ENCODE measurements around the gene DLG2. TPM values are rescaled to one million over a fixed set of nuclear protein-coding genes. Genes with fewer than 3 reads are reported as not detected.
A peak's percentile ranks its signal among the peaks of the same experiment; 100 is the strongest.

The DLG2 gene
- polyA plus RNA-seq, 3 donors = 9.9 to 11.8 (median 10.1) TPM

DNA sequence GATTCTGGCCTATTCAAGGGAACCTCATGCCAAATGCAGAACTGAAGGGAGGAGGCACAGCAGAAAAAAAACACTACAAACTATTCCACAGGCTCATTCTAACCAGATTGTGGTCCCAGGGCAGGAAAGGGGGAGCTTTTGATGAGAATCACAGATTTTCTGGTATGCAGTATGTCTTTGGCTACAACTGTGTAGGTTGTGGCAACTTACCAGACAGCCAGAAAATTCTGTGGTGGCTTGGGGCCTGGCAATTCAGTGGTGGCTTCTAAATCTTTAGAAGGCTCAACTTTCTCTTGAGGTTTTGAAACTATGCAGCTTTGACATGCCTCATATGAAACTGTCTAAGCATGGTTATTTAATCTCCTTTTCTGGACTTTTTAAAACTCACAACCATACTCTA, 1490.2 kb downstream of the DLG2 start:
- DNase-seq (ENCODE audit: extremely low read depth in 1 of 11, low read depth in 9 of 11, low spot score in 4 of 11) = no peak

DNA sequence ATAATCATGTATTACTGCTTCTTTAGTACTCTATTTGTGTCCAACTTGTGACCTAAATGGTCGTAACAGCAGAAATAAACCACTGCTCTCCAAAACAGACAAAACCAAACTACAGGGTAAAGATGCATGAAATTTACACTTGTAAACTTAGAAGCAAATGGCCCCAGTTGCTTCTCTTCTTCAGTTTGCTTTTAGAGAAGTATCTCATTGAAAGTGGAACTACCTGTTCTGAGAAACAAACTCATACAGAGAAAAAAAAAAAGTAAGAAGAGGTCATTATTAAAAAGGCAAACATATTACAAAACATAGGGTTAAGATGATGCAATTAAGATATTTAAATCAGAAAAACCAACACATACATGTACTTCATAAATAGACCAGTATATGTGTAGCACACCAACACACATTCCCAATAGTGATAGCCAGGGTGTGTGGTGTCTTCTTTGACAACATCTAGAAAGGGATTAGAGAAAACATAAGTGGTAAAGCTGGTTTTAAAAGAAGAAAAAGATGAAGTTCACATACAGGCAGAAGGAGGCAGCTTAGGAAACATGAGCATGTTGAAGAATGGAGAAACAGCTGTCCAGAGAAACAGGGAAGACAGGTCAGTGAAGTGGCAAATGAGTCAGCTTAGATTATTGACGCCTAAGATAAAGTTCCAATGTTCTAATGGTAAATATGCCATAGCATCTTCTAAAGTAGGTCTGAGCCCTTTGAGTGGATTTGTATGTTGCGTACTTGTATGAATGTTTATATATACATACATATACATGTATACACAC, 1496.3 kb downstream of the DLG2 start:
- DNase-seq (ENCODE audit: extremely low read depth in 1 of 11, low read depth in 9 of 11, low spot score in 4 of 11) = no peak

DNA sequence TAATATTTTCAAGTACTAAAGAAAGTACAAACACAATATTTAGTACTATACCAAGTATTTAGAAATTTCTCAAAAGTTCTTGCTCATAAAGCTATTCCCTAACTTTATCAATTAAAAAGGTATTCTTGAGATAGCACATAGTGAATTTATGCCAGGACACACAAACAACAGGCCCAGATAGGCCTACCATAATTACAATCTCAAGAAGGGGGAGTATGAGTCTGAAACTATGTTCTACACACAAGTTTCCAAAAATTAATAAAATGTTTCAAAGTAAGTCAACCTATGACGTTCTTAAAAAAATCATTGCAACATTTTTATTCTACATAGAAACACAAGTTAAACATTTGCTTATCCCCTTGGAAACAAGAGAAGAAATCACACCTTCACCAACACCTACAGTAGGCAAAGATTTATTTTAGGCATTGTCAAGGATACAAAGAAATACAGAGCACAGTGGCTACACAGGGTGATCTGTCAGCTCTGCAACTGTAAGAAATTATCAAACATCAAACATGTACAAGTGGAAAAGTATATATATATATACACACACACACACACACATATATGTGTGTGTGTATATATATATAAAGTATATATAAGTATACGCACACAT, 1497.1 kb downstream of the DLG2 start:
- no peak for DNase-seq (ENCODE audit: extremely low read depth in 1 of 11, low read depth in 9 of 11, low spot score in 4 of 11)

DNA sequence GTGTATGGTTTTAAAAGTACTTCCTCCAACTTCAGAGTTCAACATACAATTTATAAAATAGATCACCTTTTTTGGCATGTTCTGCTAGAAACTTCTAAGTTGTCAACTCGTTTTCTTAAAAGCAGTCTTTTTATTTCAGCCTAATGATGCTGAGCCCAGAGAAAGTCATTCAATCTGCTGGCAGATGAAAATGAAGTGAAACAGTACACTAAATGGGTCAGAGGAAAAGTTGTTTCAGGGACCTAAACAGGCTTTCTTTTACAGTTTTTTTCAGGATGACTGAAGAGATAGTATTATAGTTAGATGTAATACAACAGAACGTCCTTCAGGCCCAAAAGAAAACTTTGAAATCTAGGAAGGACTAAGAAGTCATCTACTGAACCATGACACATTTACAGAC, 1498.3 kb downstream of the DLG2 start:
- peak in 1 of 11 donors; percentile 17 for DNase-seq (ENCODE audit: extremely low read depth in 1 of 11, low read depth in 9 of 11, low spot score in 4 of 11)

DNA sequence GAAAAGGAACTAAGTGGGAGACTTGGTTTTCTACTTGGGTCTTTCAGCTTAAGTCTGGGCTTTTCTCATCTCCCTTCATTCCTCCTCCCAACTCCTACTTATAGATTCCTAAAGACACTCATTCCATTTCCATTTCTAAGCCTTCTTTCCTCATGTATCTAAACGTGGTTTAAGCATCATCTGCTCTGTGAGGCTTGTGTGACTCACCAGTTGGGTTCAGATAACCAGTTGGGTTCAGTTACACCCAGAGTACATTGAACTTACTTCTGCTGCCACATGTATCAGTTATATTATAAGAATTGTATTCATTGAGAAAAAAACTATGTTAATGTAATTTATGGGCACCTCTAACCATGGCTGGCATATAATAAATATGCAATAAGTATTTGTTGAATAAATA, 1509.8 kb downstream of the DLG2 start:
- no peak for DNase-seq (ENCODE audit: extremely low read depth in 1 of 11, low read depth in 9 of 11, low spot score in 4 of 11)

DNA sequence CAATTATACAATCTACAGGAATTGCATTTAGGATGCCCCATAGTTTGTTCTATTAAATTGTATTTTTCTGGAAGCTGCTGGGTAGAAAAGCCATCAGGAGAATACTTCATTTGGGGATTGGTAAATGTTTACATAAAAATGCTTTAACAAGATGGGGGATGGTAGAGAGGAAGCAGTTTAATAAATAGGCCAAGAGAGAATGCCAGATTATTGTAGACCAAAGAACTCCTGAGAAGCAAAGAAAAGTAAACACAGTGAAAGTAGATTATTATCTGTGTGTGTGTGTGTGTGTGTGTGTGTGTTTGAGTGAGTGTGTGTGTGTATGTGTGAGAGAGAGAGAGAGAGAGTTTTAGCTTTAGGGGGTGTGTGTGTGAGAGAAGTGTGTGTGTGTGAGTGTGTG, 1520.6 kb downstream of the DLG2 start:
- no peak for DNase-seq (ENCODE audit: extremely low read depth in 1 of 11, low read depth in 9 of 11, low spot score in 4 of 11)

DNA sequence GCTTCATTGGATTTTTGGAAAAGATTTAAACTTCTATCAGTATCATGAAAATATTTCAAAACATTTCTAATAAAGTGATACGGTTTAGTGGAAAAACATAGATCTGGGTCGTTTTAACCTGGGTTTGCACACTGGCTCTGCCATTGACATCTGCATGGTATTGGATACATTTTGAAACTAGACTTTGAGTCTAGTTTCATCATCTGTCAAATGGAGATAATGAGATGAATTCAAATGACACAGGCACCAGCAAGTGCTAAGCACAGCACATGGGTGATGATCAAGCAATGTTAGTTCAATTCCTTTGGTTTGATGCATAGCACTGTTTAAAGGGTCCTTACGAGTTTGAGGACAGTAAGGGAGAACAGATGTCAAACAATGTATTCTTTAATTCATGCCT, 1522.0 kb downstream of the DLG2 start:
- DNase-seq (ENCODE audit: extremely low read depth in 1 of 11, low read depth in 9 of 11, low spot score in 4 of 11) = no peak

DNA sequence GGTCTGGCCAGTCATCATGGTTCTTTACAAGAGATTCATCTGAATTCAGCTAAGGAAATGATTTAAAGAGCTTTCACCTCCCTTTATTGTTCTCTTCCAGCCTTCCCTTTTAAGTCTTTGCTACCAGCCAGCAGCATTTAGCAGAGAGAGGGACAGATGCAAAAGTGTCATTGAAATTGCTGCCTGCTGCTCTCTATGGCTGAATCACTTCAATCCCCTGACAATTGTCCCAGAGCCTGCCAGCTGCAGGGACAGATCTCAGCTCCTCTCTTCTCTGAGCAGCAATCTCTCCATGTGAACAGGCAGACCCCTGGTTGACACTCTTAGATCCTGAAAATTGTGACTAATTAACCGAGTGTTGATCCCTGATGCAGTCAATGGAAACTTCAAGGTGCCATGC, 1524.0 kb downstream of the DLG2 start:
- no peak for DNase-seq (ENCODE audit: extremely low read depth in 1 of 11, low read depth in 9 of 11, low spot score in 4 of 11)

DNA sequence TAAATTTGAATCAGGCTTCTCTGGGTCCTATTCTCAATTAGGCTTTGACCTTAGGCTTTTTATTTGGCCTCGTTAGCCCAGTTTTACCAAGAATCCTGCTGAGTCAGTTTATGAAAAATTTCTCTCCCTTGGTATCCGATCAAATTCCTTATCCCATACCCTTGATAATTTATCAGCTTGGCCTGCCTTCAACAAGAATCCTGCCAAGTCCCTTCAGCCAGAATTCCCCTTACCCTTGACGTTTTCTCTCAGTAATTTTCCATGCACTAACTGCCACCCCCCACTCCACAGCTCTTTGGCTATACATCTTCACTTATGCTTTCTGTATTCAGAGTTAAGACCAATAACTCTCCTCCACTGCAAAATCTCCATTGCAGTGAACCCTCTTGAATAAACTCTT, 1530.0 kb downstream of the DLG2 start:
- DNase-seq (ENCODE audit: extremely low read depth in 1 of 11, low read depth in 9 of 11, low spot score in 4 of 11) = no peak

DNA sequence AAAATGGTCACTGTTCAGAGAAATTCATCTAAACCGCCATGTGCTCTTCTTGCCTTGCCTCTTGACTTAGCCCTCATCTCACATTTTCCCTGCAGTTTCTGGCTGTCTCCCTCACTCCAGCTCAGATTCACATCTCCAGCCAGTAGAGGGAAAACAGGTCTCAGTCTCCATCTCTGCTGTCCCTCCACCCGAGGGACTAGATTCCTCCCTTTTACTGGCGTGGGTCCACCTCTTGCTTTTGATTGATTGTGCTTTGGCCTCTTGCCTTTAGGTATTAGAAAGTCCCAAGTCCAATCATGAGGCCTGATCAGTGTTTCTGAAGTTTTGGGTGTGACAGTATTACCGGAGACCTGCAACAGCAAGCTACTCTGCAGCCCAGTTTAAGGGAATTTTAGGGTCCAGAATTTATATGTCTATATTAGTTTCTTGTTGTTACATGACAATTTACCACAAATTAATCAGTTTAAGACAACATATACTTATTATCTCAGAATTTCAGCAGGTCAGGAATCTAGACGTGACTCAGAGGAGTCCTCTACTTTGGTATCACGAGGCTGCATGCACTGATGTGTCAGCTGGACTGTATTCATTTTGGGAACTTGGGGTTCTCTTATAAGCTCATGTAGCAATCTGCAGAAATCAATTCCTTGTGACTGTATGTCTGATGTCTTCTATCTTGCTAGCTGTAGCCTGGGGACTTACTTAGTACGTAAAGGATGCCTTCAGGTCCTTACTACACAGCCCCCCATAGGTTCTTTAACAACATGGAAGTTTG, 1535.7 kb downstream of the DLG2 start:
- no peak for DNase-seq (ENCODE audit: extremely low read depth in 1 of 11, low read depth in 9 of 11, low spot score in 4 of 11)

DNA sequence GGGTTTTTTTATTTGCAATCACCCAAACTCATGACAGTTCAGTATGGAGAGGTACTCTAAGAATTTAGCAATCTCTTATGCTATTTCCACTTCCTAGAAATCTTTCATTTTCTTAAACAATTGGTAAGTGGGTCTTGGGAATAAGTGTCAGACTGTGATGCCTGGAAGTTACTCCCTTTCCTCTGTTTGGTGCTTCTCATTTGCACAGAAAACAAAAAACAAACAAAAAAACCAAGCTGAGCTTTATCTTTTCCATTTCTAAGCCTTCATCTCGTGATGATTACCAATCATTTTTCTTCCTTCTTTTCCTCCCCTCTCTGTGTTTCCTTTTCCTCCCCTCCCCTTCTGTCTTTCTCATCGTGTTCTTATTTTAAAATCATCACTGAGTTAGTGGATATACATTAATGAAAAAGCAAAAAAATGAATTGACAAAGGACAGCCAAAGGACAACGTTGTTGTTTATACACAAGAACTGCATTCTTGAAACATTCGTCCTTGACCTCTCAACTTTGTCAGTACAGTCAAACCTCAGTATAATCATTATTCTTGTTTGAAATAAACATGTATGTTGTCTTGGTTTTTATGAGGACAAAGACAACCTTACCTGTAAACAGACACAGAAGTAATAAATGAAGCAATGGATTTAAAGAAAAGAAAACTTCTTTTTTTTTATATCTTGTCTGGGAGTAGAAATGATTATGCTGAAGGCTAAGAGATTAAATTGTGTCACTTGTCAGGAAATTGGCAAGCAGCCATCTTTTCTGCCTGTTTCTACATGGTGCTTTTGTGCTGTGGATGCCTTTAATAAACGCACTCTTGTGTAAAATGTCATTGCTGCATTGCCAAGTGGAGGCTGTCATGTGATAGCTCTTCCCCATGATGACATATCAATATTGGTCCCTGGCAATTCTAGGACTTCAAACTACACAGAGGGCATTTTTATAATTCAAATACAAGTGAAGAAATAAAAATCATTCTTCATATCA, 1537.8 kb downstream of the DLG2 start:
- DNase-seq (ENCODE audit: extremely low read depth in 1 of 11, low read depth in 9 of 11, low spot score in 4 of 11) = peak in 1 of 11 donors; percentile 15

DNA sequence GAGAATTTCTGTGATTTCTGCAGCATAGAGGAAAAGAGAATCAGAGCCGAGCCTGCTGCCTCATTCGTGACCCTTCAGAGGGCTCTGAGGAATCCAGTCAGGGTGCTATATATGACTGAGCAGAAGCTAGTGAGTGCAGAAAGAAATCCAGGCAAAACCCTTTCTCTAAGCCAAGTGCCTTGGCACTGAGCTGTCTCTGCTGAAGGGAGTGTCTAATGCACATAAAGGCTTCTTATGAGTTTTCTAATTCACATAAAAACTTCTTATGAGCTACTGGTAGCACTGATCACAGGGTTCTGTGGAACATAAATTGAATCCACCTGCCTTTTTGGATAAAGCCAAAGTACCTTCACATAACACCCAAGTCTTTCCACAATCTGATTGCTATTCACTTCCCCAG, 1555.3 kb downstream of the DLG2 start:
- DNase-seq (ENCODE audit: extremely low read depth in 1 of 11, low read depth in 9 of 11, low spot score in 4 of 11) = no peak

DNA sequence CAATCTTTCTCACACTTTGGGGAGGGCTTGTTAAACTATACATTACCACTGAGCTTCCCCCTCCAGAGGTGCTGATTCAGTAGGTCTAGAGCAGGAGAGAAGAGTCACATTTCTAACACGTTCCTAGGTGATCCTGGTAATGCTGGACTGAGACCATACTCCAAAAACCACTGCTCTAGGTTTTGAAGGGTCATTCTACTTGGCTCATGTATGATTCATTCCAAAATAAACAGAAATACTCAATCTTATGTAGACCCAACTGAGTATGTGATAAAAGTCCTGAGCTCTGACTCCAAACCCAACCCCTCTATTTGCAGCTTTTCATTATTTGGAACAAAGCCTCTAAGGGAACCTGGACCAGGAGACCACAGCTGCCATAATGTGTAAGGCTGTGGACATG, 1558.1 kb downstream of the DLG2 start:
- DNase-seq (ENCODE audit: extremely low read depth in 1 of 11, low read depth in 9 of 11, low spot score in 4 of 11) = no peak

DNA sequence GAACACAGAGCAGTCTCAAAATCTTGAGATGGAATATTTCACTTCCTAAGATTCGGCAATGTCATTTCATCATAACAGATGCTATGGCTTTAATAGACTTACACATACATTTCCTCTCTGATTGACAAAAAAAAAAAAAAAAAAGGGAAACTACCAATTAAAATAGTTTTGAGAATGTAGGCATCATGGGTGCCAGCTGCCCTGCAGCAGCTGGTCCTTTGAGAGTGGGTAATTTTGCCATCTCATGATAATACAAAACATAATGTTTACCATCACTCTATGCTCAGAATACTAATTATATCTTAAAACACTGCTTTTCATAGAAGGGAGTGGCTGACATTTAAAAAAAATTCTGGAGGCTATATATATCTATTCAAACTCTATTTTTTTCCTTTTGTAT, 1565.4 kb downstream of the DLG2 start:
- DNase-seq (ENCODE audit: extremely low read depth in 1 of 11, low read depth in 9 of 11, low spot score in 4 of 11) = no peak

DNA sequence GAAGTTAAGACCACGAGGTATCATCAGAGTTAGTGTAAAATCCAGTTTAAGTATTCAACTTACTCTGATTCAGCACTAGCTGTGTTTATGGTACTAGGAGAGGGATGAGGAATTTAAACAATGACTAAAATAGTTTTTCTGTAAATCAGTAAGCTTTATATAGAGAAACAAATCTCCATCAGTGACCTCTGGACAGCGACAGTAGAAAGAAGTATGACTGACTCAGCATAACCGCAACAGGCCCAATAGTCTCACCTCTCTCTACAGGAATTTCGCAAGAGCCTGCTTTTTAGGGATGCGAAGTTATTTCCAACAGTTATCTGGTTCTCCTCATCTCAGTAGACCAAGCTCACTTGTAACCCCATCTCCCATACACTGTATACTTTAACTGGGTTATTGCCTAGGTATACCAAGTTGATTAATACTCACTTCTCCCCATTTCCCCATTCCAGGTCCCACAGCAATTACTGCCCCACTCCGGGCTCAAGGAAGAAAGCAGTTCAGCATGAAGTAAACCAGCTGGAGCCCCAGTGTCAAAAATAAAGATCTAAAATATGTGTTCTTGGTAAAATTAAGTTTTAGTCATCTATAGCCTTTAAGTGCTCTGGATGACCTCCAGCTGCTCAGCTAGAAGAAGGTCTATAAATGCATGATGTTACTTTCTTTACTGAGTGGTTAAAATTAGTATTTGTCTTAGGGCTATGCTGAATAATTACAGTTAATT, 1570.3 kb downstream of the DLG2 start:
- peak in 4 of 11 donors; percentile 3 to 12 (median 10) for DNase-seq (ENCODE audit: extremely low read depth in 1 of 11, low read depth in 9 of 11, low spot score in 4 of 11)

DNA sequence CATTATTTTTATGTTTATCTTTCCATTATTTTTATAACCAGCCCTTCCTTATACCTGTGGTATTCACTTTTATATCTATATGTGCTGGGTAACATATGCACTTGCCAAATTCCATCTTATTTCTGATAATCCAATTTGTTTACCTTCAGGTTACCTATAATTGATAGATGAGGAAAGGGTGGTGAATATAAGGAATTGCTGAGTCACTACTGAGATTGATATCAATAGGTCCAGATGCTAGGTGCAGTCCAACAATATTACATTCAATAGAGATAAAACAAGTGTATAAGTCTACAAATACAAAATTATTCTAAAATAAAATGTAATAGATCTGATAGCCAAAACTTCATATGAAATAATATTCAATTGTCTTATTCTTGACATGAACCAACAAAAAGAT, 1582.0 kb downstream of the DLG2 start:
- DNase-seq (ENCODE audit: extremely low read depth in 1 of 11, low read depth in 9 of 11, low spot score in 4 of 11) = no peak

DNA sequence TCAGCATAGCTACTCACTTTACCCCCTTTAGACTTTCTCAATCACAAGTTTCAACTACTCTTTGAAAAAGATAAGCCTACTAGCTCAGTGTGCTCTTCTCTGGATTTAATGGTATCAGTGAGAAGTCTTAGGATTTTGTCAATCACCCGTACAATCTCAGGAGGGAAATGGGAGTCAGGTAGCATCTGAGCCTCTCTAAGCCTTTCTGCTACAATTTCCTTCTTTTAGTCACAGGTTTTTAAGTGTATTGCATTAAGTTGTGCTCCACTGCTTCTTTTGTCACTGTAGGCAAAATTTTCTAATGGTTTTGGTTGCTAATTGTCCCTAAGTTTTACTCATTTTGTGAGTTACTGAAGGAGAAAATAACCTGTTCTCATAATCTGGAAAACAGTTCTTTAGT, 1582.4 kb downstream of the DLG2 start:
- DNase-seq (ENCODE audit: extremely low read depth in 1 of 11, low read depth in 9 of 11, low spot score in 4 of 11) = no peak

DNA sequence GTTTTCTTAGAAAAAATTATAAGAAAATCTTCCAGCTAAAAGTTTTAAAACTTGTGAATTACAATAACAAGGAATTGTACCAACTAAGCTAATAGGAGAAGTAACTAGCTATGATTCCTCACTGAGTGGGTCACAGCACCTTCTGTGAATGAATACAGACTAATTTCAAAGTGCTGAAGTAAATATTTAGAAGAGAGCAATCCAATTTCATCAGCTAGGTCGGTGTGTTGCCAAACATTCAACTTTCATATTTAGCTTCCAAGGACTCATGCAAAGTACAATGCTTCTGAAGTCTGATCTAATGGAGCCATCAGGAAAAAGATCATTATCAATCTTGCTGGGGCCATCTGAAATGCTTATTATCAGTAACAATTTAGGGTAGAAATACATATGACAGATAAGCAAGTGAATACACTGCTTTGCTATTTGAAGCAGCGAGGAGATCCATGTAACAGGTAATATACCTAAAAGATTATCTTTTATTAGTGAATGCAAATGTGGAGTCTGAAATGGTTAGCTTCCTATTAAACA, 1590.4 kb downstream of the DLG2 start:
- no peak for DNase-seq (ENCODE audit: extremely low read depth in 1 of 11, low read depth in 9 of 11, low spot score in 4 of 11)
